HepG2 (cell line): ENCODE measurements around the gene ZNF394. TPM values are rescaled to one million over a fixed set of nuclear protein-coding genes. Genes with fewer than 3 reads are reported as not detected.

Experiments
- AHR ChIP-seq: IDR thresholded peaks from 2 replicates; pipeline ENCODE4 v1.6.1; 2018; ENCODE audit warnings: missing genetic modification reagents, missing compliant biosample characterization
- ASH2L ChIP-seq: fragments of 300-600, 200-600 bp; sonication (generic); IDR thresholded peaks from 2 replicates; pipeline ENCODE4 v1.7.0; 2017; ENCODE audit warnings: low read depth, mild to moderate bottlenecking, moderate library complexity, mixed read lengths, low read length; ENCODE audit not compliant: insufficient read length
- CERS6 ChIP-seq: sonication (generic); formaldehyde crosslinking; IDR thresholded peaks from 2 replicates; pipeline ENCODE4 v1.5.0; 2020; ENCODE audit warnings: missing genetic modification reagents
- E2F1 ChIP-seq: sonication (generic); formaldehyde crosslinking; IDR thresholded peaks from 2 replicates; pipeline ENCODE4 v1.5.0; 2020; ENCODE audit warnings: missing genetic modification reagents
- HCFC1 ChIP-seq: fragments of 150-350 bp; IDR thresholded peaks from 2 replicates; pipeline ENCODE4 v1.6.1; 2014; ENCODE audit warnings: low read depth, low read length
- HIC2 ChIP-seq: sonication (generic); formaldehyde crosslinking; IDR thresholded peaks from 2 replicates; pipeline ENCODE4 v1.9.0; 2022; ENCODE audit warnings: low read depth, missing genetic modification reagents
- HNF4G ChIP-seq, 2 experiments: sonication (generic) in 1 of 2; formaldehyde crosslinking in 1 of 2; IDR thresholded peaks; 2 replicates each; pipeline versions ENCODE4 v1.4.0 to v1.6.1; 2011 to 2020; ENCODE audit warnings: borderline replicate concordance in 2 of 2, low read depth in 2 of 2, mild to moderate bottlenecking in 2 of 2, low read length in 1 of 2, missing genetic modification reagents in 1 of 2, moderate library complexity in 1 of 2
- KDM5A ChIP-seq: fragments of 200-600 bp; sonication (generic); IDR thresholded peaks from 2 replicates; pipeline ENCODE4 v1.7.0; 2018; ENCODE audit warnings: antibody characterized with exemption, mild to moderate bottlenecking, low read length, borderline replicate concordance
- LBX2 ChIP-seq: sonication (generic); formaldehyde crosslinking; IDR thresholded peaks from 2 replicates; pipeline ENCODE4 v1.5.0; 2020; ENCODE audit warnings: missing genetic modification reagents, mild to moderate bottlenecking, borderline replicate concordance
- MED8 ChIP-seq: sonication (generic); formaldehyde crosslinking; IDR thresholded peaks from 2 replicates; pipeline ENCODE4 v1.8.1; 2023; ENCODE audit warnings: mild to moderate bottlenecking, missing genetic modification reagents; ENCODE audit not compliant: insufficient replicate concordance
- MLX ChIP-seq: IDR thresholded peaks from 2 replicates; pipeline ENCODE4 v1.6.1; 2016
- MYC ChIP-seq: sonication (generic); formaldehyde crosslinking; IDR thresholded peaks from 2 replicates; pipeline ENCODE4 v1.9.0; 2021; ENCODE audit warnings: missing genetic modification reagents, borderline replicate concordance
- NFRKB ChIP-seq: fragments of 450-650 bp; IDR thresholded peaks from 2 replicates; pipeline ENCODE4 v1.6.1; 2017
- RFXAP ChIP-seq: sonication (generic); formaldehyde crosslinking; IDR thresholded peaks from 2 replicates; pipeline ENCODE4 v1.4.0; 2020; ENCODE audit warnings: missing genetic modification reagents, borderline replicate concordance
- RXRB ChIP-seq: IDR thresholded peaks from 2 replicates; pipeline ENCODE4 v1.6.1; 2016; ENCODE audit warnings: borderline replicate concordance, missing genetic modification reagents, missing compliant biosample characterization
- STAT6 ChIP-seq: sonication (generic); formaldehyde crosslinking; IDR thresholded peaks from 2 replicates; pipeline ENCODE4 v1.4.0; 2020; ENCODE audit warnings: missing genetic modification reagents, mild to moderate bottlenecking, borderline replicate concordance
- TAF1 ChIP-seq: sonication (generic); formaldehyde crosslinking; IDR thresholded peaks from 2 replicates; pipeline ENCODE4 v1.4.0; 2020; ENCODE audit warnings: missing genetic modification reagents
- U2AF2 ChIP-seq: fragments of 200-400 bp; formaldehyde crosslinking; IDR thresholded peaks from 2 replicates; pipeline ENCODE4 v1.6.1; 2017; ENCODE audit warnings: low read depth, mild to moderate bottlenecking, low read length
- ZNF775 ChIP-seq: sonication (generic); formaldehyde crosslinking; IDR thresholded peaks from 2 replicates; pipeline ENCODE4 v1.4.0; 2020; ENCODE audit warnings: missing genetic modification reagents, mild to moderate bottlenecking, moderate library complexity, borderline replicate concordance
- polyA plus RNA-seq, 8 experiments: library from polyadenylated mRNA; depleted of rRNA in 3 of 8; stranded (reverse) in 7 of 8; unstranded in 1 of 8; fragments of >200 nt; fragmentation: Illumina TruSeq in 4 of 8; extraction: Trizol in 4 of 8; gene quantifications; 2 replicates each; pipeline versions ENCODE4 v1.2.1 to v1.2.3, GENCODE V29; 2011 to 2016; ENCODE audit warnings: low read depth in 4 of 8, missing spikeins in 1 of 8, mixed read lengths in 1 of 8; ENCODE audit not compliant: insufficient read depth in 1 of 8
- total RNA-seq, 5 experiments: library from RNA; depleted of rRNA; stranded (reverse); fragments of >200 nt; fragmentation: Illumina TruSeq; extraction: Trizol; gene quantifications; 2 replicates each; pipeline ENCODE4 v1.2.3, GENCODE V29; 2016; ENCODE audit warnings: low read depth in 1 of 5

The ZNF394 gene
- total and polyA plus RNA-seq, 2 of the 13 experiments (the other 11 are each of a cell fraction or from before 2014, with no cell fraction given) = 7.8 to 19.6 TPM

GRCh38 chr7:99472561-99473314 is 27.3 kb downstream of the ZNF394 start, which contains the start of gene ZNF789 (continued):
- 0 out of 2 replicates have a peak, but pooled peaks have one; percentile 55 for TF ChIP-seq STAT6 (CRISPR knock-in tag)
- no peak for TF ChIP-seq HNF4G (IDR thresholded peaks at IDR 0.05; ENCODE audit: borderline replicate concordance, low read depth, low read length)
- no peak for TF ChIP-seq HNF4G (CRISPR knock-in tag; IDR thresholded peaks at IDR 0.05; ENCODE audit: borderline replicate concordance, low read depth)
- TF ChIP-seq HIC2 = no peak
- TF ChIP-seq U2AF2 = no peak
- TF ChIP-seq RFXAP (CRISPR knock-in tag) = peak; percentile 56; the same call in 1 of the 2 replicates
- no peak; the same call in 1 of the 2 replicates for TF ChIP-seq HCFC1
- TF ChIP-seq ASH2L = peak; percentile 83
- no peak for TF ChIP-seq ZNF775
- TF ChIP-seq TAF1 = peak; percentile 88
- no peak for TF ChIP-seq AHR (CRISPR knock-in tag)
- TF ChIP-seq NFRKB = no peak
- TF ChIP-seq E2F1 = peak; percentile 93
- peak; percentile 75; the same call in 1 of the 2 replicates for TF ChIP-seq MYC (CRISPR knock-in tag)
- peak; percentile 32; the same call in 1 of the 2 replicates for TF ChIP-seq RXRB (CRISPR knock-in tag)
- no peak for TF ChIP-seq CERS6 (CRISPR knock-in tag)
- peak; percentile 57 for TF ChIP-seq MED8
- TF ChIP-seq LBX2 (CRISPR knock-in tag) = no peak
- TF ChIP-seq MLX = no peak
- peak; percentile 84 for TF ChIP-seq KDM5A
